DND-41 (cell line): Measurements from ENCODE around the gene NBPF4.
"Not testable (repeated sequence)": the region's sequence is repeated elsewhere in the genome, so short reads cannot be mapped to it uniquely, and the experiment has no call there.

Experiments used
- ATAC-seq: fragments of 200-7000 bp; cut with Tn5 transposase; 3 replicates; pipeline ENCODE4 v1.9.1; 2021; ENCODE audit warnings: low read depth; ENCODE audit not compliant: insufficient read depth
- DNase-seq: peaks from one replicate; pipeline ENCODE4 v3.0.0-alpha.2; 2020
- H2AFZ ChIP-seq: 2 replicates; pipeline ENCODE4 v1.6.0; 2012; ENCODE audit warnings: low read depth, low read length
- H3K27ac ChIP-seq: 2 replicates; pipeline ENCODE4 v1.5.1; 2012; ENCODE audit warnings: low read length, inconsistent platforms
- H3K27me3 ChIP-seq: fragments of 200-600 bp; sonication (generic); 2 replicates; pipeline ENCODE4 v1.6.0; 2012; ENCODE audit warnings: low read length, mild to moderate bottlenecking, inconsistent platforms; ENCODE audit not compliant: insufficient read depth, poor library complexity
- H3K36me3 ChIP-seq: 2 replicates; pipeline ENCODE4 v1.5.1; 2012; ENCODE audit warnings: low read length, inconsistent platforms; ENCODE audit not compliant: insufficient read depth
- H3K4me1 ChIP-seq: 2 replicates; pipeline ENCODE4 v1.5.1; 2012; ENCODE audit warnings: mild to moderate bottlenecking, low read length; ENCODE audit not compliant: insufficient read depth
- H3K4me2 ChIP-seq: 2 replicates; pipeline ENCODE4 v1.6.0; 2012; ENCODE audit warnings: mild to moderate bottlenecking, moderate library complexity, low read length, inconsistent platforms; ENCODE audit not compliant: insufficient read depth
- H3K4me3 ChIP-seq, 2 experiments: fragments of 200-600 bp in 1 of 2; shearing (Covaris generic) in 1 of 2; 2 replicates each; pipeline ENCODE4 v1.5.1; 2012 to 2016; ENCODE audit warnings: inconsistent platforms in 2 of 2, low read length in 2 of 2, mild to moderate bottlenecking in 2 of 2, low read depth in 1 of 2, moderate library complexity in 1 of 2
- H3K79me2 ChIP-seq: 2 replicates; pipeline ENCODE4 v1.6.0; 2012; ENCODE audit warnings: low read length, inconsistent platforms; ENCODE audit not compliant: insufficient read depth
- H3K9ac ChIP-seq: 2 replicates; pipeline ENCODE4 v1.6.0; 2012; ENCODE audit warnings: low read depth, mild to moderate bottlenecking, inconsistent platforms, low read length, moderate library complexity
- H3K9me3 ChIP-seq: 2 replicates; pipeline ENCODE4 v1.5.1; 2012; ENCODE audit warnings: low read length, moderate library complexity, mild to moderate bottlenecking, inconsistent platforms; ENCODE audit not compliant: insufficient read depth, severe bottlenecking
- H4K20me1 ChIP-seq: 2 replicates; pipeline ENCODE4 v1.6.0; 2012; ENCODE audit warnings: low read length; ENCODE audit not compliant: insufficient read depth

NBPF4 gene

GRCh38 chr1:108239426-108239825, 4.5 kb downstream of the NBPF4 start:
- not testable (repeated sequence) for H3K27me3 ChIP-seq, H3K27ac ChIP-seq, H3K4me3 ChIP-seq, ATAC-seq, H3K36me3 ChIP-seq, H3K9me3 ChIP-seq, H3K4me2 ChIP-seq, DNase-seq, H4K20me1 ChIP-seq, H3K79me2 ChIP-seq, H3K4me1 ChIP-seq, H3K9ac ChIP-seq, H2AFZ ChIP-seq

GRCh38 chr1:108235308-108235707, 8.6 kb downstream of the NBPF4 start:
- not testable (repeated sequence) for H3K79me2 ChIP-seq, H3K4me3 ChIP-seq, H3K27ac ChIP-seq, H4K20me1 ChIP-seq, H3K27me3 ChIP-seq, H3K9me3 ChIP-seq, DNase-seq, H3K9ac ChIP-seq, H3K36me3 ChIP-seq, H2AFZ ChIP-seq, ATAC-seq, H3K4me2 ChIP-seq, H3K4me1 ChIP-seq

GRCh38 chr1:108232183-108232582, 11.7 kb downstream of the NBPF4 start:
- H2AFZ ChIP-seq, H4K20me1 ChIP-seq, H3K27ac ChIP-seq, H3K4me1 ChIP-seq, H3K4me3 ChIP-seq, DNase-seq, H3K36me3 ChIP-seq, ATAC-seq, H3K4me2 ChIP-seq, H3K9ac ChIP-seq, H3K79me2 ChIP-seq, H3K9me3 ChIP-seq, H3K27me3 ChIP-seq: not testable (repeated sequence)

DNA sequence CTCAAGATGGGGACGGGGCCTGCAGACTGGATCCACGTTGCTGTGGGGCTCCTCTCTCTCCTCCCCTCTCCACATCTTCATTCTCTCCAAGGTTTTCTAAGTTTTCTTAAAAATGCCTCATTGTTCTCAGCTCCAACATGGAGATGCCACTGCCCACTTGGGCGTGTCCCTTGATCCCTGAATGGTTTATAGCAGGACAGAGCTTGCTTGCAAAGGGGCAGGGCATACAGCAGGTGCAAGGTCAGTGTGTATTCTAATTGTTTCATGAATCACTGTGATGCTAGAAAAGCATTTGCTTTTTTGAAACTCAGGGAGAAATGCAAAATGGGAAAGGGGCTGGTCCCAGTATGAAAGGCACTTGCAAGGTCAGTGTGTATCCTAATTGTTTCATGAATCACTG, 13.9 kb downstream of the NBPF4 start:
- H3K27ac ChIP-seq, H3K9ac ChIP-seq, H3K4me2 ChIP-seq, H3K4me1 ChIP-seq, H3K4me3 ChIP-seq, H2AFZ ChIP-seq, H3K79me2 ChIP-seq, ATAC-seq, H3K36me3 ChIP-seq, H3K27me3 ChIP-seq, DNase-seq, H4K20me1 ChIP-seq, H3K9me3 ChIP-seq: not testable (repeated sequence)

- H3K4me3 ChIP-seq, H2AFZ ChIP-seq, H3K27me3 ChIP-seq, ATAC-seq, H3K4me1 ChIP-seq, H3K27ac ChIP-seq, H3K36me3 ChIP-seq, H4K20me1 ChIP-seq, H3K9ac ChIP-seq, DNase-seq, H3K4me2 ChIP-seq, H3K9me3 ChIP-seq, H3K79me2 ChIP-seq: not testable (repeated sequence)
Measured at GRCh38 chr1:108227772-108228171, 16.1 kb downstream of the NBPF4 start.

GRCh38 chr1:108226855-108227254, 17.0 kb downstream of the NBPF4 start:
- not testable (repeated sequence) for H3K27ac ChIP-seq, H2AFZ ChIP-seq, H3K4me3 ChIP-seq, H3K4me1 ChIP-seq, H3K4me2 ChIP-seq, H3K9me3 ChIP-seq, H4K20me1 ChIP-seq, DNase-seq, H3K79me2 ChIP-seq, H3K36me3 ChIP-seq, ATAC-seq, H3K27me3 ChIP-seq, H3K9ac ChIP-seq

- not testable (repeated sequence) for H3K27ac ChIP-seq, H3K79me2 ChIP-seq, ATAC-seq, H4K20me1 ChIP-seq, H3K9me3 ChIP-seq, H3K36me3 ChIP-seq, DNase-seq, H3K4me3 ChIP-seq, H3K4me1 ChIP-seq, H3K27me3 ChIP-seq, H3K9ac ChIP-seq, H3K4me2 ChIP-seq, H2AFZ ChIP-seq
Measured at GRCh38 chr1:108223226-108223625, 20.6 kb downstream of the NBPF4 start.

GRCh38 chr1:108217515-108218174, 26.2 kb downstream of the NBPF4 start:
- ATAC-seq, H3K36me3 ChIP-seq, H3K79me2 ChIP-seq, DNase-seq, H3K9me3 ChIP-seq, H2AFZ ChIP-seq, H3K27ac ChIP-seq, H4K20me1 ChIP-seq, H3K4me1 ChIP-seq, H3K4me3 ChIP-seq, H3K27me3 ChIP-seq, H3K9ac ChIP-seq, H3K4me2 ChIP-seq: not testable (repeated sequence)
